Measurements from ENCODE around the gene RPS14. TPM values are rescaled to one million over a fixed set of nuclear protein-coding genes. Genes with fewer than 3 reads are reported as not detected.

The RPS14 gene
- total and polyA plus RNA-seq, 7 donors = 977 to 3,049 (median 1,443) TPM

- H3K9me3 ChIP-seq = no peaks in the 10 kb centered on the region
- 59 to 70% (median 63%) methylated on average over 8 of the region's 8 CpGs for WGBS, 3 donors
- H3K36me3 ChIP-seq (ENCODE audit: insufficient read depth in 1 of 2, low read depth in 1 of 2) = no peaks in the 10 kb centered on the region
- intact Hi-C loops (cut with DNase I) = no loop called here
- H3K4me3 ChIP-seq = no peak overlapping the region
- H3K27me3 ChIP-seq (ENCODE audit: insufficient read depth in 3 of 3, low read length in 2 of 3) = no peaks in the 10 kb centered on the region
- ATAC-seq (peak in 1 of 4 donors; percentile 60), DNase-seq (no peak)
- H3K4me1 ChIP-seq = peaks cover 9% of the 10 kb centered on the region
- peak overlapping the region; percentile 20 for H3K27ac ChIP-seq
- no peak for TF ChIP-seq CTCF (IDR thresholded peaks at IDR 0.05)
Observed at GRCh38 chr5:150465927-150466326, 16.4 kb upstream of the RPS14 start.

- Histone ChIP-seq H3K4me3 (no peak overlapping the region), H3K27me3 (ENCODE audit: insufficient read depth in 3 of 3, low read length in 2 of 3) (no peaks in the 10 kb centered on the region), H3K9me3 (no peaks in the 10 kb centered on the region), H3K27ac (peak overlapping the region; percentile 58), H3K36me3 (ENCODE audit: insufficient read depth in 1 of 2, low read depth in 1 of 2) (no peaks in the 10 kb centered on the region), H3K4me1 (peaks cover 21% of the 10 kb centered on the region)
- DNase-seq (no peak), ATAC-seq (peak in 3 of 4 donors; percentile 16 to 30 (median 26))
- intact Hi-C loops (cut with DNase I) = no loop called here
- TF ChIP-seq CTCF (IDR thresholded peaks at IDR 0.05) = no peak
- WGBS, 3 donors = 55 to 63% (median 59%) methylated on average over 6 of the region's 6 CpGs
Observed at GRCh38 chr5:150464554-150465012, 15.0 kb upstream of the RPS14 start.

- H3K4me1 ChIP-seq = peaks cover 26% of the 10 kb centered on the region
- whole genome bisulfite sequencing, 3 donors = 25 to 42% (median 32%) methylated on average over 2 of the region's 2 CpGs
- no peak overlapping the region for H3K4me3 ChIP-seq
- H3K36me3 ChIP-seq (ENCODE audit: insufficient read depth in 1 of 2, low read depth in 1 of 2) = no peaks in the 10 kb centered on the region
- DNase-seq = no peak
- no peaks in the 10 kb centered on the region for H3K9me3 ChIP-seq
- no peak for TF ChIP-seq CTCF (IDR thresholded peaks at IDR 0.05)
- peak overlapping the region; percentile 76 for H3K27ac ChIP-seq
- no peaks in the 10 kb centered on the region for H3K27me3 ChIP-seq (ENCODE audit: insufficient read depth in 3 of 3, low read length in 2 of 3)
- intact Hi-C loops (cut with DNase I) = no loop called here
- peak; percentile 5 to 49 (median 14) for ATAC-seq
Observed at GRCh38 chr5:150461231-150461630, 11.7 kb upstream of the RPS14 start.

GRCh38 chr5:150460781-150461180 is 11.2 kb upstream of the RPS14 start:
- H3K9me3 ChIP-seq = no peaks in the 10 kb centered on the region
- no peaks in the 10 kb centered on the region for H3K27me3 ChIP-seq (ENCODE audit: insufficient read depth in 3 of 3, low read length in 2 of 3)
- no peaks in the 10 kb centered on the region for H3K36me3 ChIP-seq (ENCODE audit: insufficient read depth in 1 of 2, low read depth in 1 of 2)
- no peak overlapping the region for H3K4me3 ChIP-seq
- no peak for TF ChIP-seq CTCF (IDR thresholded peaks at IDR 0.05)
- peaks cover 26% of the 10 kb centered on the region for H3K4me1 ChIP-seq
- intact Hi-C loops (cut with DNase I) = no loop called here
- H3K27ac ChIP-seq = peak overlapping the region; percentile 76
- WGBS, 3 donors = 18 to 23% (median 22%) methylated on average over 2 of the region's 2 CpGs
- DNase-seq = no peak
- ATAC-seq = peak; percentile 50 to 77 (median 70)
